Dedifferentiated amniotic fluid mesenchymal stem cell (primary cell): Measurements from ENCODE around the gene PPP4R3B.
"Not testable (repeated sequence)": the region's sequence is repeated elsewhere in the genome, so short reads cannot be mapped to it uniquely, and the experiment has no call there.

ENCODE experiments used
- DNase-seq: peaks from one replicate; pipeline ENCODE4 v3.0.0-alpha.2; 2016; ENCODE audit errors: extremely low spot score

The PPP4R3B gene

GRCh38 chr2:55595536-55595935, 21.9 kb downstream of the PPP4R3B start:
- no peak for DNase-seq

DNA sequence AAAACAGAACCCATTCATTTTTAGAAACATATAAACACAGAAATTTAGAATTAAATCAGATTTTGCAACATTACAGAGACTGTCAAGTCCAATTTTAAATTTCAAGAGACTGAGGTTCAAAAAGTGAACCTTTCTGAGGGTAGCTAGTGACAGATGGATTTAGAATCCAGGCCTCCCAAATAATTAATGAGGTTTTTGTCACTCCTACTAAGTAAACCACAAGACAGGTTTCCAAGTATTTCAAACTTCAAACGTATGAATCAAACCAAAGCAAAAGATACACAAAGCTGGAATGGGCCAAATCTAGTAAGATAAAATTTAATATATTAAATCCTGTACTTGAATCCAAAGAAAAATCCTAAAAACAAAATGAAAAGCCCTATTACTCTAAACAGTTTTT, 25.3 kb downstream of the PPP4R3B start:
- DNase-seq = no peak

- DNase-seq = no peak
Observed at GRCh38 chr2:55590810-55591440, 26.5 kb downstream of the PPP4R3B start.

GRCh38 chr2:55585451-55586080, 31.9 kb downstream of the PPP4R3B start:
- peak; percentile 60 for DNase-seq

DNA sequence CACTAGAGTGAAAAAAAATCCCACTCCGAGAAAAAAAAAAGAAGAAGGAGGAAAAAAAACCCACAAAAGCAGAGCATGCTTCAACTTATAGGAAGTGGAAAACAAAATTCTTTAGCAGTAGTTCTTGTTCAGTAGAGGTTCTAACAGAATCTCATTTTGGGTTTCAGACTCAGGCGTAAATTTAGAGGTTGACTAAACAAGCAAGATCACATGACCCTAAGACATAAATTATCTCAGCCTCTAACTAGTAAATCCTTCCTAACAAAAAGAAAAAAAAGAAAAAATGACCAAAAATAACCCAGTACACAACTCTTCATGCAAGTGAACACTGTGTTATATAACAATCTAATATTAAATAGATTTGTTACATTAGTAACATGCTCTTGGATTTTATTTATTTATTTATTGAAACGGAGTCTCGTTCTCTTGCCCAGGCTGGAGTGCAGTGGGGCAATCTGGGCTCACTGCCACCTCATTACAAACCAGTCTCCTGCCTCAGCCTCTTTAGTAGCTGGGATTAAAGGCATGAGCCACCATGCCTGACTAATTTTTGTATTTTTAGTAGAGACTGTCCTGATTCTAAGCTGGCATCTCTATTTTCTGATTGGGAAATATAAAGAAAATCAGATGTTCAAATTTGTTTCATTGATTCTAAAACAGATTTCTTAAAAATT, 35.4 kb downstream of the PPP4R3B start:
- DNase-seq = no peak

DNA sequence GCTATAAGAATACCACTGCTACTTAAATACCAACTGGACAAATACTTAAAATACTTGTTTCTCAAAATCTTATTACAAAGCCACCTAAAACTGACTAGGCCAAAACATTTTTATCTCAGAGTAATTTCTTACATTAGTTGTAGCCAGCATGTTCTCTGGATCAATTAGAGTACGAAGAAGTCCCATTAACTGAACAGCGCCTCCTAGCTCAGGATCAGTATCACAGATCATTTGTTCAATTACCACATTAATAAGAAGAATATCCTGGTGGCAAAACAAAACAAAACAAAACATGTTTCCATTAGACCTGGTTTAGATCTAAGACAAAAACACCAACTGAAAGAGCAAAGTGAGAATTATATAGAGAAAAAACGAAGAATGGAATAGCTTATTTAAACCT, 36.0 kb downstream of the PPP4R3B start:
- no peak for DNase-seq

DNA sequence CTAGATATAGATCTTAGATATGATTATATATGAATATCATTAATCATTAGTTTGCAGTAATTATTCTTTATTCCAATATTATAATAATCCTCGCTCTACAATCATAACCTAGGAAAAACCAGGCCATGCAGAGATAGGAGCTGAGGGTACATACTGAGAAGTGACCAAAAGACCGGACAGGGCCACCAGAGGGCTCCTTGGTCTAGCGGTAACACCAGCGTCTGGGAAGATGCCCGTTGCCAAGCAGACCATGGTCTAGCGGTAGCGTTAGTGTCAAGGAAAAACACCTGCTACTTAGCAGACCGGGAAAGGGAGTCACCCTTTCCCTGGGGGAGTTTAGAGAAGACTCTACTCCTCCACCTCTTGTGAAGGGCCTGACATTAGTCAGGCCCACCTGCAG, 48.4 kb downstream of the PPP4R3B start:
- not testable (repeated sequence) for DNase-seq

- no peak for DNase-seq
Observed at GRCh38 chr2:55567298-55567697, 50.1 kb downstream of the PPP4R3B start.

DNA sequence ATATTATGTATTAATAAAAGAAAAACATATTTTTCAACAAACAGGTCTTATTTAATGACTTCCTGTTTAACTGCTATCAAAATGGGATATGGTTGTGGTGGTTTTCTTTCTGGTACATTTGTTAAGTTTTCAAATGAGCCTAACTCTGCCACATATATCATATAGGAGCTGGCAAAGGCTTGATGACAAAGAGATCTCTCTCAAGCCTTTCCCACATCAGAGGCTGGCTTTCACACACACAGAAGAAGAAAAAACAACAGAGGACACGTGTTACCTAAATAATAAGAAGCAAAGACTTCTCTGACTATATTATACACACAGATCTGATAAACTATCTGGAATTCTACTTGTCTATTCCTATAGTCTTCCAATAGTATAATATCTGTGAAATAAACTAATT, 51.8 kb downstream of the PPP4R3B start:
- no peak for DNase-seq

DNA sequence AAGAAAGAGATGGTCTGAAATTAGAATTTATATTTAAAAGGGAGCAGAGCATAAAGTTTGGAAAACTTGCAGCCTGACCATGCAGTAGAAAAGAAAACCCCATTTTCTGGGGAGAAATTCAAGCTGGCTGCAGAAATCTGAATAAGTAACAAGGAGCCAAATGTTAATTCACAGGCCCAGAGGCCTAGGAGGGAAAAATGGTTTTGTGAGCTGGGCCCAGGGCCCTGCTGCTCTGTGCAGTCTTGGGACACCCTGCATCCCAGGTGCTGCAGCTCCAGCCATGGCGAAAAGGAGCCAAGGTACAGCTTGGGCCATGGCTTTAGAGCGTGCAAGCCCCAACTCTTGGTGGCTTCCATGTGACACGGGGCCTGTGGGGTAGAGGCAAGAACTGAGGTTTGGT, 56.6 kb downstream of the PPP4R3B start:
- DNase-seq = no peak

GRCh38 chr2:55556809-55557208, 60.6 kb downstream of the PPP4R3B start:
- no peak for DNase-seq

GRCh38 chr2:55555977-55556376, 61.4 kb downstream of the PPP4R3B start:
- DNase-seq = no peak

DNA sequence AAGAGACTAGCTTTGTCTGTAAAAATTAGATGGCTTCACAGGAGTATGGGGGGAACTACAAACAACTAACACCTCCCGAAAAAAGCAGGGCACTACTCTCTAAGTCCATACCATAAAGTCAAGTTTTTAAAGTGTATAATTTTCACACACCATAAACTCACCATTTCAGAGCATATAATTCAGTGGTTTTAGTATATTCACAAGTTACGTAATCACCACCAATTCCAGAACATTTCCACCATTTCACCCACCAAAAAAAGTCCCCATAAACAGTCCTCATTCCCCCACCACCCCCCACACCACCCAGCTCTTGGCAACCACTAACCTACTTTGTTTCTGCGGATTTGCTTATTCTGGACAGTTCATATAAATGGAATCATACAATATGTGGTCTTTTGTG, 64.1 kb downstream of the PPP4R3B start:
- DNase-seq = no peak

- DNase-seq = peak; percentile 43
Observed at GRCh38 chr2:55550368-55551102, 66.9 kb downstream of the PPP4R3B start.

GRCh38 chr2:55547679-55548078, 69.7 kb downstream of the PPP4R3B start:
- DNase-seq = not testable (repeated sequence)

- no peak for DNase-seq
Observed at GRCh38 chr2:55547001-55547400, 70.4 kb downstream of the PPP4R3B start.

DNA sequence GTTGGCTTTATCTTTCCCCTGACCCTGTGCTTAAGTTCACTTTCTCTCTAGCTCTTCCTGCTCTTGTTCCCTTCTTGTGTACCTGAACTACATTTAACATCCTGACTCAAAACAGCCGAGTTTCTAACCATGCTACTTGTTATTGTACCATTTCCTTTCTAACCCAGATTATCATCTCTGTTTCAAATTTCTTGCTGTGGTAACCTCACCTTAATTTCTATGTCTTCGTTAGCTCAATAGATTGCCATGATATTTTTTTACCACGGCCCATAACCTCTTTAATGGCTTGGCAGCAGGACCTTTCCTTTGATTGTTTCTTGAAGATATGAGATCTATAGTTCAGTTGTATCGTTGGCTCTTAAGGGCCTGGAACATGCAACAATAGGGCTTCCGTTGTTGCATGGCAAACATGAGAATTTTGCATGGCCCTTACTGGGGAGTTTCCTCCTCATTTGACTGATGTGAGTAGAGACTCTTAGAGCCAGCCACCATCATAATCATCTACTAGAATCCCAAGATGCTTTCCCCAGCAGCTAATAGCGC, 86.8 kb downstream of the PPP4R3B start:
- DNase-seq = no peak

DNA sequence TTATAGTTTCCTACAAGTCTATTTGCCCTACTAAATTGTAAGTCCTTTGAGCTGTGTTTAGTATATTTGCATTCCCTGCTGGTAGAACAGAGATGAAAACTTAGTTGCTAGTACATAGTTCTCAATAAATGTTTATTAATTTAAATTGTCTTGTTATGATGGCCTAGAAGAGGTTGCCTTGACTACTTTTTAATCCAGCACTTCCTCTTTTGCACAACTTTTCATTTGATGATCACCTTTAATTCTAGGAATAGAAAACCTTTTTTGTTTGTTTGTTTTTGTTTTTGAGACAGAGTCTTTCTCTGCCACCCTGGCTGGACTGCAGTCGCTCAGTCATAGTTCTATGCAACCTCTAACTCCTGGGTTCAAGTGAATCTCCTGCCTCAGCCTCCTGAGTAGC, 91.2 kb downstream of the PPP4R3B start:
- no peak for DNase-seq

DNA sequence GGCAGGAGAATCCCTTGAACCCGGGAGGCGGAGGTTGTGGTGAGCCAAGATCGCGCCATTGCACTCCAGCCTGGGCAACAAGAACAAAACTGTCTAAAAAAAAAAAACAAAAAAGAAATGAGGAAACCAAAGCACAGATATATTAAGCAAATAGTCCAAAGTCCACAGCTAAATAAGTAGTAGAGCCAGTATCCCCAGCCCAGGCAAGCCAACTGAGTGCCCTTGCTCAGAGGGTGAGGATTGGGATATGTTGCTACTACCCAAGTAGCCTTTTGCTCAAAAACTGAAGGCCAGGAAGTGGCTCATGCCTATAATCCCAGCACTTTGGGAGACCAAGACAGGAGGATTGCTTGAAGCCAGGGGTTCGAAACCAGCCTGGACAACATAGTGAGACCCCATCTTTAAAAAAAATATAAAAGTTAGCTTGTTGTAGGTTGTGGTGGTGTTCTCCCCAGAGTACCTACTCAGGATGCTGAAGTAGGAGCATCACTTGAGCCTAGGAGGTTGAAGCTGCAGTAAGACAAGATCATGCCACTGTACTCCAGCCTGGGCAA, 92.5 kb downstream of the PPP4R3B start:
- DNase-seq = no peak

DNA sequence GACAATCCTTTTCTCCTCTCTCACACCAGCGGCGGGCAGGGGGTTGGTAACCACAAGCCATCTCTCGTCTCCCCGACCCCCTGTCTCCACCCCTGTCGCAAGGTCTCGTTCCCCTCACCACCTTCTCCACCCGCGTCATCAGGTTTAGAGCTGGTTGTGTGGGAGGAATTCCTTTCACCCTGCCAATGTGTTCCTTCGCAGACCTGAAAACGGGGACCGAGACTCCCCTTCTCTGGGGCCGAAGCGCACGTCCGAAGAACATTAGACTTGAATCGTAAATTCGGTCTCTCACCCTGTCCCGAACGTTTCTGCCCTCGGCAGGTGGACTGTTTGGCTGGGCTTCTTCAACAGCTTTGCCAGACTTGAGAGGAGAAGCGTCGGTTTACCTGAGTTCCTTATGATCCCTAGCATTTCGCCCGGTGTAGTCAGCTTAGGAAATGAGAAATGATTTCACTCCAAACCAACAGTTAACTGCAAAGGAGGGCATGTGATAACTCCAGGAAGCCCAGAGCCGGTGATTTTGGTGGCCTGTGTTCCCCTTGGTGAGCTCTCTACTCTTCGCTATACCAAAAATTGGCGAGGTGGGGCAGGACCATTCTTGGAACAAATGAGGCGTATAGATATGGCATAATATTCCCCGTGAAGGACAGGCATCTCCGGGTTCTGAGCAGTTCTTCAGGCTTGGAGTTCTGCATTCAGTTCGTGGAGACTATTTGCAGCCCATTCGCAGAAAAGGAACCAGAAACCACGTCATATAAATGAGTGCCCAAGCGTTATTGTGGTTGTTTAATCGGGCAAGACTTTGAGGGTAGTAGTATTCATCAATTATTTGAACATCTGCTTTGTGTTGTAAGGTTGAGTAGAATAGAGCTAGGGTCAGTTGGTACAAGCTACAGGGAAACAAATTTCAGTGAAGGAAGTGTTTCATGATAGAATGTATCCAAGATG, 97.2 kb downstream of the PPP4R3B start:
- peak; percentile 28 for DNase-seq

GRCh38 chr2:55518841-55519165, 98.6 kb downstream of the PPP4R3B start:
- no peak for DNase-seq
